SKM-1 treated with dmso at 0.1 percent for 144 hours (cell line): ENCODE data around the gene SRGAP2.
"Not testable (repeated sequence)": the region's sequence is repeated elsewhere in the genome, so short reads cannot be mapped to it uniquely, and the experiment has no call there.

ENCODE experiments used
- DNase-seq: peaks from one replicate; lab custom pipeline; 2025; ENCODE audit not compliant: unreplicated experiment; lab: John Stamatoyannopoulos, UW

SRGAP2 gene

GRCh38 chr1:206203364-206204158 is at the start of gene SRGAP2:
SRGAP2 (plus strand) TSS chr1:206203541; CDS start chr1:206205971, 2,430 bp downstream.
- peak; percentile 39 for DNase-seq

GRCh38 chr1:206167350-206168029 is 35.9 kb upstream of the SRGAP2 start:
- DNase-seq: not testable (repeated sequence)

- peak; percentile 36 for DNase-seq
Measured at GRCh38 chr1:206169794-206170193, 33.5 kb upstream of the SRGAP2 start.

GRCh38 chr1:206173110-206173719 is 30.1 kb upstream of the SRGAP2 start:
- not testable (repeated sequence) for DNase-seq

GRCh38 chr1:206174182-206174868 is 29.0 kb upstream of the SRGAP2 start:
- not testable (repeated sequence) for DNase-seq

GRCh38 chr1:206175459-206176113 is 27.8 kb upstream of the SRGAP2 start:
- peak; percentile 70 for DNase-seq

- not testable (repeated sequence) for DNase-seq
Measured at GRCh38 chr1:206176114-206176502, 27.2 kb upstream of the SRGAP2 start.

- peak; percentile 47 for DNase-seq
Measured at GRCh38 chr1:206178061-206178989, 25.0 kb upstream of the SRGAP2 start.

GRCh38 chr1:206179666-206180065 is 23.7 kb upstream of the SRGAP2 start:
- not testable (repeated sequence) for DNase-seq

- DNase-seq: not testable (repeated sequence)
Measured at GRCh38 chr1:206182368-206183317, 20.7 kb upstream of the SRGAP2 start.

GRCh38 chr1:206183788-206184187 is 19.6 kb upstream of the SRGAP2 start:
- peak; percentile 26 for DNase-seq

- not testable (repeated sequence) for DNase-seq
Measured at GRCh38 chr1:206185778-206186177, 17.6 kb upstream of the SRGAP2 start.

GRCh38 chr1:206186826-206187225 is 16.5 kb upstream of the SRGAP2 start:
- not testable (repeated sequence) for DNase-seq

GRCh38 chr1:206195182-206195581 is 8.2 kb upstream of the SRGAP2 start:
- DNase-seq: not testable (repeated sequence)

GRCh38 chr1:206196748-206197424 is 6.5 kb upstream of the SRGAP2 start:
- not testable (repeated sequence) for DNase-seq

- DNase-seq: peak; percentile 100
Measured at GRCh38 chr1:206202789-206203363, 465 bp upstream of the SRGAP2 start, which contains the start of gene FAM72A. FAM72A (minus strand) TSS chr1:206202839; CDS start chr1:206202025, 814 bp downstream.

GRCh38 chr1:206204159-206204511 is 794 bp downstream of the SRGAP2 start:
- DNase-seq: not testable (repeated sequence)
